ENCODE measurements around the gene GPR84.
"Not testable (repeated sequence)": the region's sequence is repeated elsewhere in the genome, so short reads cannot be mapped to it uniquely, and the experiment has no call there.

Gene GPR84

DNA sequence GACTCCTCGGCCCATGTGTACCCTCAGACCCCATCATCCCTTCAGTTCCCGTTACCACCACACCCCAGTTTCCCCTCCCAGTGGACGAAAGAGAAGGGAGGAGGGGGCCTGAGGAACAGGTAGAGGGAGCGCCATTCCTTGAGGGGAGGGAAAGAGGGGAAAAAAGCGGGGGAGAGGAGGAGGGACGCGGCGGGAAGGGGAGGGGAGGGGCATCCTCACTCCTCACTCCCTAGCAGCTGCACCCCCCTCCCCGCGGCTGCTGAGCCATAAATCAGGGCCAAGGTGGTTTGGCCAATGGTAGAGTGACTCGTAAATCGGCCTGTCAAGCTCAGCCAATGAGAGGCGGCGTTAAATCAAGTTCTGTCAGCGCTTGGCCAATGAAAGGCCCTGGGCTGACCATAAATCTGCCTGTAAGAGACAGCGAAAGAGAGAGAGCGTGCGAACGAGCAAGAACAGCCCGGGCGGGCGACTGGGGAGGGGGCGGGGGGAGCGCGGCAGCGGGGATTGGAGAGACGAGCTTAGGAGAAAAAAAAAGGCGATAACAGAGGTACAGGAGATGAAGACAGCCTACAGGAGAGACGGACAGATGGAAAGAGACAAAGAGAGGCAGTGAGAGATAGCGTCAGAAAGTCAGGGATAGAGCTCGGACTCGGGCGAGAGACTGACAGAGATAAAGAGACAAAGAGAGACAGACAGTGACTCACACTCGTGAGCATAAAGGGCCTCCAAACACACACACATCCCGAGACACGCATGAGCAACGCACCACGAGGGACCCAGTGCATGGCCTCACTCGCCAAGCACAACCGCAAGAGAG is 5.1 kb downstream of the GPR84 start:
- Histone ChIP-seq H3K4me2 (peak overlapping the region; percentile 85 to 100 (median 98)), H3K36me3 (peaks cover 0 to 53% (median 27%) of the 10 kb centered on the region in 11 experiments; a peak in 20 of 22 replicates), H3K27ac (peak overlapping the region; percentile 85 to 96 (median 92)), H3K9me3 (replicated peaks in 1 of 11) (peaks cover 0 to 16% (median 0%) of the 10 kb centered on the region in 11 experiments; a peak in 8 of 22 replicates), H3K27me3 (no peaks in the 10 kb centered on the region), H3K9ac (peak overlapping the region; percentile 84 to 92 (median 88)), H3K4me1 (peaks cover 51 to 73% (median 68%) of the 10 kb centered on the region in 10 experiments), H3K4me3 (peak overlapping the region; percentile 62 to 99 (median 76)), H4K20me1 (peaks cover 0 to 57% (median 21%) of the 10 kb centered on the region in 11 experiments; a peak in 13 of 22 replicates)
- no peak for TF ChIP-seq Cebpa-rat (IDR thresholded peaks at IDR 0.05)

DNA sequence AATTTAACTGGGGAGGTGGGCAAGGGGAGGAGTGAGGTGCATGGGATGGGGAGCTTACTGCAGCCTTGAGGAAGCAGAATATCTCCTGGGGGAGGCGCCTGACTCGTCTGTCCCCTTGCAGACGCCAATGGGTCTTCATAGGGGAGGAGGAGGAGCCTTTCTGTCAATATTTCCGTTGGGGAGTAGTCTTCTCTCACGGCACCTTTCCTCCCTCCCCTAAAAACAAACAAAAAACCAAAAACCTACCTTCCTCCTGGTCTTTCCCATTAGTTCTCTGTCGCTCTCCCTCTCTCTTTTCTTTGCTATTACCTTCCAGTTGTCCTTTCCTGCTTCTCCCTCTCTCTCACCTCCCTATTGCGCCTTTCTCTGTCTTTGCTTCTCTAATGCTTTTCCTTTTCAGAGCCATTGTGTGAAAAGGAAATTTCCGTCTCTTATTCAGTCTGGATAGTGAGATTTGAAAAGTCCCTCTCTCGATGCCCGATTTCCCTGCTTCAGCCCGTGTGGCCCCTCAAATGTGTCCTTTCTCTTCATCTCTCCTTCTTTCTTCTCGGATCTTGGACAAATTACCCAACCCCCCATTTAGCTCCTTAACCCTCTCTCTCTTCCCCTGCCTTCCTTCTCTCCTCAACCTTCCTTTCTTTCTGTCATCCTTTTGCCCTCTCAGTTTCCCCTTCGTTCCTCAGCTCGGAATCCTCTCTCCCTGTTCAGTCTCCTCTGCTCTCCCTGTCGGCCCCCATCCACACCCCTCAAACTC is 5.9 kb downstream of the GPR84 start:
- peak overlapping the region; percentile 77 to 96 (median 92) for H3K27ac ChIP-seq
- H3K9me3 ChIP-seq (replicated peaks in 1 of 11) = peaks cover 0 to 13% (median 0%) of the 10 kb centered on the region in 11 experiments; a peak in 8 of 22 replicates
- peaks cover 0 to 59% (median 19%) of the 10 kb centered on the region in 11 experiments; a peak in 13 of 22 replicates for H4K20me1 ChIP-seq
- H3K9ac ChIP-seq = peak overlapping the region; percentile 84 to 92 (median 88)
- TF ChIP-seq Cebpa-rat (IDR thresholded peaks at IDR 0.05) = no peak
- H3K4me3 ChIP-seq = peak overlapping the region; percentile 62 to 99 (median 76)
- H3K4me1 ChIP-seq = peaks cover 43 to 76% (median 66%) of the 10 kb centered on the region in 10 experiments
- no peaks in the 10 kb centered on the region for H3K27me3 ChIP-seq
- H3K4me2 ChIP-seq = peak overlapping the region; percentile 85 to 100 (median 97)
- peaks cover 0 to 49% (median 21%) of the 10 kb centered on the region in 11 experiments; a peak in 20 of 22 replicates for H3K36me3 ChIP-seq

DNA sequence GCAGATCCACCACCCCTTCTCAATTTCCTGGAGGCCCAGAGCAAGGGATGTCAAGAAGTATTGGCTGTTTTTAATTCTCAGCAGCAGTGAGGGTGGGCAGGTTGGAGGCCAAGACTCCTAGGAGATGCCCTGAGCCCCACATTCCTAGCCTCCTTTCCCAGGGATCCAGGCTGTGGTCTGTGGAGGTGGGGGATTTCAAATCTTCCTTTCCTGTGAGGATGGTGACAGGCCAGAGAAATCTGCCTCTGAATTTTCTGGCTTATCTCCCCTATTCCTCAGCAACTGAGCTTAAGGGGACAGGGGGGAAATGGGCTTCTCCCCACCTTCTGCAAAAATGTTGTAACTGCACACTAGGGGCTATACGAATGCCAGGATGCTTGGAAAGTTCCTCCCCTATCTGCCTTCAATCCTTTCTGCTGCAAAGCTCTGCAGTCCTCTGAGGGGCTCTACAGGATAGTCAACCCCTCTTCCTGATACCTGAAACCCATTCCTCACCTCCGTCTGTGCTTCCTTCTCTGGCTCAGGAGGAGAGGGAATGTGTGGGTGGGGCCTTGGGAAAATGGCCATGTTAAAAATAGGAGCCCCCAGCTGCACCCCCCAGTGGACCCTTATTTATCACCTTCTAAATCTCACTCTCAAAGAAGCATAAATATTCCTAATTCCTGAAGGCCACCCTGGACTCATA is 6.6 kb downstream of the GPR84 start:
- Histone ChIP-seq H3K9me3 (replicated peaks in 1 of 11) (peaks cover 0 to 6% (median 0%) of the 10 kb centered on the region in 11 experiments; a peak in 4 of 22 replicates), H3K4me1 (peaks cover 36 to 83% (median 63%) of the 10 kb centered on the region in 10 experiments), H3K9ac (peak overlapping the region; percentile 84 to 92 (median 88)), H3K36me3 (peaks cover 0 to 43% (median 14%) of the 10 kb centered on the region in 11 experiments; a peak in 19 of 22 replicates), H3K27me3 (no peaks in the 10 kb centered on the region), H3K27ac (peak overlapping the region in 9 of 11 experiments; percentile 87 to 96 (median 93); a peak in 17 of 22 replicates), H3K4me2 (peak overlapping the region; percentile 85 to 100 (median 97)), H4K20me1 (peaks cover 0 to 59% (median 12%) of the 10 kb centered on the region in 11 experiments; a peak in 13 of 22 replicates), H3K4me3 (peak overlapping the region in 9 of 10 experiments; percentile 62 to 99 (median 76); a peak in 18 of 20 replicates)
- TF ChIP-seq Cebpa-rat (IDR thresholded peaks at IDR 0.05) = no peak

DNA sequence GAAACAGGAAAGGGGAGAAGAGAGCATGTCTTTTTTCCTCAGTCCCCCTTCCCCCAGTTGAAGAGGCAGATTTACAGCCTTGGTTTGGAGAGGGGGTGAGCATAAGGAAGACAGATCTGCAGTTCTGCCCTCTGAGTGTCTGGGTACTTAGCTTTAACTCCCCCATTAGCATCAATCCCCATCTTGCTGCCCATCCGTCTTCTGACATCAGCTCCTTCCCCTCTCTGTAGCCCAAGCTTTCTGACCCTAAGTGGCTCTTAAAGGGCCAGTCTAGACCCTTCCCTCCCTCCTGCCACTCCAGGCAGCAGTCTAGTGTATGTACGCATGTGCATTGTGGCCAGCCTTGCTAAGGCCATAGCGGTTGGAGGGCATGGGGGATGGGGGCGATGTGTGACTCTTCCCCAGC is 7.3 kb downstream of the GPR84 start:
- peaks cover 0 to 43% (median 12%) of the 10 kb centered on the region in 11 experiments; a peak in 18 of 22 replicates for H3K36me3 ChIP-seq
- peak overlapping the region; percentile 85 to 100 (median 97); a peak in 20 of 22 replicates for H3K4me2 ChIP-seq
- peaks cover 43 to 86% (median 63%) of the 10 kb centered on the region in 10 experiments for H3K4me1 ChIP-seq
- H3K9me3 ChIP-seq (replicated peaks in 1 of 11) = no peaks in the 10 kb centered on the region
- H3K27me3 ChIP-seq = no peaks in the 10 kb centered on the region
- H3K9ac ChIP-seq = peak overlapping the region in 5 of 11 experiments; percentile 84 to 92 (median 87); a peak in 7 of 22 replicates
- no peak for TF ChIP-seq Cebpa-rat (IDR thresholded peaks at IDR 0.05)
- peak overlapping the region in 4 of 11 experiments; percentile 91 to 96 (median 93); a peak in 5 of 22 replicates for H3K27ac ChIP-seq
- H3K4me3 ChIP-seq = peak overlapping the region in 1 of 10 experiments; percentile 99; a peak in 1 of 20 replicates
- H4K20me1 ChIP-seq = peaks cover 0 to 59% (median 5%) of the 10 kb centered on the region in 11 experiments; a peak in 13 of 22 replicates

GRCh38 chr12:54356228-54356627 is 8.1 kb downstream of the GPR84 start:
- H4K20me1 ChIP-seq = peaks cover 0 to 59% (median 0%) of the 10 kb centered on the region in 11 experiments; a peak in 6 of 22 replicates
- H3K9me3 ChIP-seq (replicated peaks in 1 of 11) = no peaks in the 10 kb centered on the region
- peak overlapping the region in 3 of 11 experiments; percentile 8 to 16 (median 12); a peak in 4 of 22 replicates for H3K27ac ChIP-seq
- H3K4me2 ChIP-seq = peak overlapping the region in 6 of 11 experiments; percentile 95 to 98 (median 97); a peak in 5 of 22 replicates
- H3K4me1 ChIP-seq = peaks cover 47 to 86% (median 63%) of the 10 kb centered on the region in 10 experiments
- H3K4me3 ChIP-seq = no peak overlapping the region
- no peaks in the 10 kb centered on the region for H3K27me3 ChIP-seq
- peaks cover 2 to 43% (median 13%) of the 10 kb centered on the region in 11 experiments for H3K36me3 ChIP-seq
- TF ChIP-seq Cebpa-rat (IDR thresholded peaks at IDR 0.05) = no peak
- peak overlapping the region in 4 of 11 experiments; percentile 11 to 90 (median 20); a peak in 6 of 22 replicates for H3K9ac ChIP-seq

- Histone ChIP-seq H3K4me2 (no peak overlapping the region), H3K9ac (0 out of 22 replicates have a peak overlapping the region, but pooled peaks of 1 of the 11 experiments have one; percentile 21), H4K20me1 (peaks cover 0 to 55% (median 0%) of the 10 kb centered on the region in 11 experiments; a peak in 4 of 22 replicates), H3K27me3 (no peaks in the 10 kb centered on the region), H3K9me3 (replicated peaks in 1 of 11) (no peaks in the 10 kb centered on the region), H3K36me3 (peaks cover 12 to 52% (median 22%) of the 10 kb centered on the region in 11 experiments), H3K4me1 (peaks cover 40 to 83% (median 55%) of the 10 kb centered on the region in 10 experiments), H3K4me3 (no peak overlapping the region), H3K27ac (no peak overlapping the region)
- TF ChIP-seq Cebpa-rat (IDR thresholded peaks at IDR 0.05) = no peak
Observed at GRCh38 chr12:54355104-54355815, 9.0 kb downstream of the GPR84 start.

DNA sequence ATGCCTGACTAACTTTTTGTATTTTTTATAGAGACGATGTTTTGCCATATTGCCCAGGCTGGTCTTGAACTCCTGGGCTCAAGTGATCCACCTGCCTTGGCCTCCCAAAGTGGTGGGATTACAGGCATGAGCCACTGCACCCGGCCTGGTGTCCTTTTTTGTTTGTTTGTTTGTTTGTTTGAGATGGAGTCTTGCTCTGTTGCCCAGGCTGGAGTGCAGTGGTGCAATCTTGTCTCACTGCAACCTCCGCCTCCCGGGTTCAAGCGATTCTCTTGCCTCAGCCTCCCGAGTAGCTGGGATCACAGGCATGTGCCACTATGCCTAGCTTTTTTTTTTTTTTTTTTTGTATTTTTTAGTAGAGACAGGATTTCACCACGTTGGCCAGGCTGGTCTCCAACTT is 10.0 kb downstream of the GPR84 start:
- H3K27me3 ChIP-seq; H3K27ac ChIP-seq; H3K4me3 ChIP-seq; H3K9ac ChIP-seq; H3K4me2 ChIP-seq; H3K9me3 ChIP-seq (replicated peaks in 1 of 11): not testable (repeated sequence)
- peaks cover 32 to 76% (median 48%) of the 10 kb centered on the region in 10 experiments for H3K4me1 ChIP-seq
- peaks cover 0 to 52% (median 0%) of the 10 kb centered on the region in 11 experiments; a peak in 4 of 22 replicates for H4K20me1 ChIP-seq
- H3K36me3 ChIP-seq = peaks cover 22 to 62% (median 32%) of the 10 kb centered on the region in 11 experiments

All from BLaER1 treated with 17β-estradiol and CSF1 and Interleukin-3, amounts not matched to agents 10 nM and 100 nM (cell line).